ENCODE measurements around the gene MRPS7.
"Not testable (repeated sequence)": the region's sequence is repeated elsewhere in the genome, so short reads cannot be mapped to it uniquely, and the experiment has no call there.

Gene MRPS7

DNA sequence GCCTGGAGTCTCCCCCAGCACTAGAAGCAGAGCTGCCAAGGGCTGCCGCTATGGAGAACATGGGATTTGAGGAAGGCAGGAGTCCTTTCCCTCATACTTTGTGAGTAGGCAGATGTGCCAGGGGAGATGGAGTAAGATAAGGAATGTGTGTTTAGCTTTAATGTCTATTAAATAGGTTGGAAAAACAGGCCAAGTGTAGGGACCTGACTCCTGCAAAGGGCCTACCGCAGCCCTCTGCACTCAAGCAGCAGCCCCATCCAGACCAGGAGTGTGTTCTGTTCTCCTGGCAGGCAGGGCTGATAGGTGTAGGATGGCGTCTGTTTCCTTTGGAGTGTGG lies 11.1 kb downstream of the MRPS7 start:
- no peak overlapping the region for H3K4me3 ChIP-seq (ENCODE audit: low read depth, low read length)
- no peak for TF ChIP-seq CTCF (IDR thresholded peaks at IDR 0.05; ENCODE audit: low read depth, low read length)

DNA sequence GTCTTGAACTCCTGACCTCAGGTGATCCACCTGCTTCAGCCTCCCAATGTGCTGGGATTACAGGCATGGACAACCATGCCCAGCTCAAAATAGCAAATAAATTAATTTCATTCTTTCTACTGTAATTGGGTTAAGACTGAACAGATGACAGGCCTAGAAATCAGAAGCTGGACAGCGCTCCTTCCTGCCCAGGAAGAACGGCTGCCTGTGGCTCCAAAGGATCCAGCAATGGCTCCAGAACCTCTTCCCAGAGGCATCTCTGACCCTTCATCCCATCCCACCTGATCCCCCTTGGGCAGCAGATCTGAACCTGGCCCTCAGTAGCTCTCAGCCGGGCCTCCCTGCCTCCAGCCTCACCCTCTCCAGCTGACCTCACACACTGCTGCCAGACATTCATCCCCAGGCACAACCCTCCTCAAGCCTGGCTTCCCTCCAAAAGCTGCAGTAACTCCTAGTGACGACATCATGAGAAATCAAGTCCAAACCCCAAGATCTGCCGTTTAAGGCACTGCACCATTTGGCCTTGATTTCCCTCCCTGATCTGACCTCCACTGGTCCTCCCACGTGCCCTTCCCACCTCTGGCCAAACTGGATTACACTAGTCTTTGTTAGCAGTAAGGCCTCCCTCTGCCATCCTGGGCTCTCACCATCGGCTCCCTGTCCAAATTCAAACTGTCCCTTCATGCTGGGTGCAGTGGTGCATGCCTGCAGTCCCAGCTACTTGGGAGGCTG lies 12.5 kb downstream of the MRPS7 start:
- no peak overlapping the region for H3K4me3 ChIP-seq (ENCODE audit: low read depth, low read length)
- TF ChIP-seq CTCF (IDR thresholded peaks at IDR 0.05; ENCODE audit: low read depth, low read length) = no peak

DNA sequence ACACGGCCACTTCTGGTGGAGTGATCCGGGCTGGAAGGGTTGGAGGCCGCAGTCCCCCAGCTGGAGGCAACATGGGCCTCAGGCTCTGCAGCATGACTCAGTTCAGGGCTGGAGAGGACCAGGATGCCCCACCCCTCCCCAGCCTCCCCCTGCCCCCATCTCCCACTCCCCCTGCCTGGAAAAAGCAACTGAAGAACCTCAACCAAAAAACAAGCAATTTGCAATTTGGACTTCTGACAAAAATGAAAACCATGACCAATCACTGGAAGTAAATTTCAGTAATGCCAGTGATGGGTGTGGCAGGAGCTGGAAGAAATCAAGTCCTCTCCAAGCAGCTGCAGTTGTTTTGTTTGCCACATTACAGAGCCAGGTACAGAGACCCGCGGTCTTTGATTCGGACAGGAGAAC lies 16.0 kb downstream of the MRPS7 start:
- TF ChIP-seq CTCF (IDR thresholded peaks at IDR 0.05; ENCODE audit: low read depth, low read length) = no peak
- H3K4me3 ChIP-seq (ENCODE audit: low read depth, low read length) = no peak overlapping the region

GRCh38 chr17:75280189-75280588 lies 18.5 kb downstream of the MRPS7 start:
- H3K4me3 ChIP-seq (ENCODE audit: low read depth, low read length) = not testable (repeated sequence)

DNA sequence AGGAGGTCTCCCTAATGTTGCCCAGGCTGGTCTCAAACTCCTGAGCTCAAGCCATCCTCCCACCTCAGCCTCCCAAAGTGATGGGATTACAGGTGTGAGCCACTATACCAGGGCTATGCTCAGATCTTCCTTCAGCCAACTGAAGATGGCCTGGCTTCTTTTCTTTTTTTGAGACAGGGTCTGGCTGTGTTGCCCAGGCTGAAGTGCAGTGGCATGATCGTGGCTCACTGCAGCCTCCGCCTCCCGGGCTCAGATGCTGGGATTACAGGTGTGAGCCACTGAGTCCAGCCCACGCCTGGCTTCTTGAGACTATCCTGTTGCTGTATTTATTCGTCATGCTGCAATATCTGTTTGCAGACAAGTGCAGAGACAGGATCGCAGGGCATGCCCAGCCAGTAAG lies 23.4 kb downstream of the MRPS7 start:
- TF ChIP-seq CTCF (IDR thresholded peaks at IDR 0.05; ENCODE audit: low read depth, low read length) = no peak
- H3K4me3 ChIP-seq (ENCODE audit: low read depth, low read length) = no peak overlapping the region

DNA sequence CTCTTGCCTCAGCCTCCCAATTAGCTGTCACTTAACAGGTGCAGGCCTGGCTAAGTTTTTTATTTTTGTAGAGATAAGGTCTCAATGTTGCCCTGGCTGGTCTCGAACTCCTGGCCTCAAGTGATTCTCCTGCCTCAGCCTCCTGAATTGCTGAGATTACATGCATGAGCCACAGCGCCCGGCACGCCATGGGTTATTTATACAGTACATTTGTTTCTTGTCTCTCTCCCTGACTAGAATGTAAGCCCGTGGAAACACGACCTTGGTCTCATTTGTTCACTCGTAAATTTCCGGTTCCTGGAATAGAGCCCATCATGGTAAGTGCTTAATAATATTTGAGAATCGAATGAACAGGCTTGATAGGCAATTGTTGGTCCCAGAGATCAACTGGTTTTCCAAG lies 25.5 kb downstream of the MRPS7 start:
- no peak overlapping the region for H3K4me3 ChIP-seq (ENCODE audit: low read depth, low read length)
- no peak for TF ChIP-seq CTCF (IDR thresholded peaks at IDR 0.05; ENCODE audit: low read depth, low read length)

- H3K4me3 ChIP-seq (ENCODE audit: low read depth, low read length) = peak overlapping the region; percentile 89
- TF ChIP-seq CTCF (IDR thresholded peaks at IDR 0.05; ENCODE audit: low read depth, low read length) = no peak
Measured at GRCh38 chr17:75288359-75288758, 26.7 kb downstream of the MRPS7 start.

GRCh38 chr17:75288770-75289114 lies 27.1 kb downstream of the MRPS7 start:
- no peak for TF ChIP-seq CTCF (IDR thresholded peaks at IDR 0.05; ENCODE audit: low read depth, low read length)
- peak overlapping the region; percentile 89 for H3K4me3 ChIP-seq (ENCODE audit: low read depth, low read length)
